Activated CD8-positive, alpha-beta memory T cell treated with anti-CD3 and anti-CD28 coated beads, Interleukin-2, amount 50 U/mL, for 48 hours (primary cell): ENCODE data around the gene SLC33A1.

Experiments used
- DNase-seq: peaks from one replicate; pipeline ENCODE4 v3.0.0-alpha.2; 2020

The SLC33A1 gene

GRCh38 chr3:155790272-155790925, 63.8 kb downstream of the SLC33A1 start:
- DNase-seq: no peak

DNA sequence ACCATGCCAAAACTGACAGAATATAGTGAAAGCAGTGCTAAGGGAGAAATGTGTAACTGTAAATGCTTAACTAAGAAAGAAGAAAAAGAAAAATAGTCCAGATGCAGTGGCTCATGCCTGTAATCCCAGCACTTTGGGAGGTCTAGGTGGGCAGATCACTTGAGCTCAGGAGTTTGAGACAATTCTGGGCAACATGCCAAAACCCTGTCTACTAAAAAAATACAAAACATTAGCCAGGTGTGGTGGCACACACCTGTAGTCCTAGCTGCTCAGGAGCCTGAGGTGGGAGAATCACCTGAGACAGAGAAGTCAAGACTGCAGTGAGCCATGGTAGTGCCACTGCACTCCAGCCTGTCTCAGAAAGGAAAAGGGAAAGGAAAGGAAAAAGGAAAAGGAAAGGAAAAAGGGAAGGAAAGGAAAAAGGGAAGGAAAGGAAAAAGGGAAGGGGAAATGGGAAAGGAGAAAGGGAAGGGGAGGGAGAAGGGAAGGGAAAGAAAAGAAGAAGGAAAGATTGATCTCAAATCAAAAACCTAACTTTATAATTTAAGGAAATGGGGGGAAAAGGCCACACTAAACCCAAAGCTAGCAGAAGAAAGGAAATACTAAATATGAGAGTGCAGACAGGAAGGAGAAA, 68.4 kb downstream of the SLC33A1 start:
- no peak for DNase-seq

GRCh38 chr3:155782390-155782953, 71.8 kb downstream of the SLC33A1 start:
- no peak for DNase-seq

DNA sequence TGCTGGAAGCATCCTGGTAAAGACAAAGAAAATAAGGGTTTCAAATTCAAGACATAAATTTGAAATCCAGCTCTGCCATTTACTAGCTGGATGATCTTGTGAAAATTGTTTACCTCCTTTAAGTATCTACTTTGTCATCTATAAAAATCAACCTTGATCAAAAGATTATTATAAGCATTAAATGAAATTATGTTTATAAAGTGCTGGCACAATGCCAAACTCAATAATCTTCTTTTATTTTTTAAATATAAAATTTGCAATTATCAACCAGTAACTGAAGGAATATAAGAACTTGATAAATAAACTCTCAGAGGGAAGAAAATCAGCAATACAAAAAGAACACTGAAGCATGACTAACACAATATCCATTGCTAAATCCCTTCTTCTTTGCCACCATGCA, 73.9 kb downstream of the SLC33A1 start:
- DNase-seq: no peak

DNA sequence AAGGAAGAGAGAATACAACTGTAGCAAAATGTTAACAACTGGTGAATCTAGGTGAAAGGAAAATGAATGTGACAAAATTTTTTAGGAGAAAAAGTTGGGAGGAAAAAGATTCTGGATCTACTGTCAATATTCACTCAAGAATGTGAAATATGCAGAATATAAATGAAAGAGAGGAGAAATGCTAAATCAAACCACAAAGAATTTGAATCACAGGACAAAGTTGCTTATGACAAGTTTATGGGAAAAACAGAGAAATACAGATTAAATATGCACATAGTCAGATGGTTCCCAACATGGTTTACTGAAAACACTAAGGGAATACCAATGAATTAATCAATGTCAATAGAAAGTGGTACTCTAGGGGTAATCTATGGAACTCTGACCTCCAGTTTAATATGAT, 75.8 kb downstream of the SLC33A1 start:
- DNase-seq: no peak

DNA sequence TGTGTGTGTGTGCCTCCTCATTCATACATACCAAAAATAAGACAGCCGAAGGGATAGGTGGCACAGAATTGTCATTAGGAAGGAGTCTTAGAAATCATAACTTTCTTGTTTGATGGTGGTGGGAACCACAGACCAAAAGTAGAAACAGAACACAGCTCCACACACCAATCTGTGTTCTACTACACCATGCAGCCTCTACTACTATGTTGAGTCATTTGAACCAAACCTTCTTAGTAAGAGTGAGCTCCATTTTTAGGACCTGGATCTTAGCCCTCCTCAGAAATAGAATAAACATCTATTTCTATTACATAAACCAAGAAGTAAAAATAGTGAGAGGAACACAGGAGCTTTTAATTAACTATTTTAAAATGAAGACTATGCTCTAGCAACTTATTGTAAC, 81.4 kb downstream of the SLC33A1 start:
- no peak for DNase-seq

GRCh38 chr3:155771126-155771525, 83.1 kb downstream of the SLC33A1 start:
- no peak for DNase-seq
